GM18867 (cell line): ENCODE results near the gene NRARP.

ENCODE experiments used
- ATAC-seq: cut with Tn5 transposase; IDR thresholded peaks from one replicate; pipeline ENCODE4 v1.9.1; 2021; ENCODE audit warnings: mild to moderate bottlenecking, moderate library complexity; ENCODE audit not compliant: unreplicated experiment

Gene NRARP

DNA sequence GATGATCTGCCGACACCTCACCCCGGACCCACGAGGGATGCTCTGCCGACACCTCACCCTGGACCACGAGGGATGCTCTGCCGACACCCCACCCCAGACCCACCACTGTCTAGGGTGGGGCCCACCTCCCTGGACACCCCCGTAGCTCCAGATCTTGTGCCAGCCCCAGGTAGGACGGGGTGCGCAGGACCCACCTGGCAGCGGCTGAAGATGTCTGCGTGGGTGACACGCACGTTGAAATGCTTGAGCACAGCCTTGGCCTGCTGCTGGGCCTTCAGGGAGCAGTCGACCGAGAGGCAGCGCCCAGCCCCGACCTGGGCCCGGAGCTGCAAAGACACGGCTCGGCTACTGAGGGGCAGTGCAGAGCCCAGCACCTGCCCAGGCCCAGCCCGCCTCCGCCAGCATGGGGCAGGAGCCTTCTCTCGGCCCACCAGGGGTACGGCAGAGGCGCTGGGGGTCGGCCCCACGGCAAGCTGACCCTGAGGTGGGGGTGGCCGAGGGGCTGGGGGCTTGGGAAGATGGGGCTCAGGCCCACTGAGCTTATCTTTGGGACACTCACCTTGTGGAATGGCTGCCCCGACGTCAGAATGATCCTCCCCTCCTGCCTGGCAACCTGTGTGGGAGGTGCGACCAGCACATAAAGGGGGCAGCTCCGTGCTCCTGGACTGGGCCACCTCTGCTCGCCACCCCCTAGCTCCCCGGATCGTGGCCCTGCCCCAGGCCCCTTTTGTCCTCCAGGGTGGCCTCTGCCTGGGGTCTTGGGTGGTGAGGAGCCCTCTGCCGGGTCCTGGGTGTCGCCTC is 21.7 kb upstream of the NRARP start:
- no peak for ATAC-seq

GRCh38 chr9:137321726-137322361 is 19.8 kb upstream of the NRARP start:
- no peak for ATAC-seq

DNA sequence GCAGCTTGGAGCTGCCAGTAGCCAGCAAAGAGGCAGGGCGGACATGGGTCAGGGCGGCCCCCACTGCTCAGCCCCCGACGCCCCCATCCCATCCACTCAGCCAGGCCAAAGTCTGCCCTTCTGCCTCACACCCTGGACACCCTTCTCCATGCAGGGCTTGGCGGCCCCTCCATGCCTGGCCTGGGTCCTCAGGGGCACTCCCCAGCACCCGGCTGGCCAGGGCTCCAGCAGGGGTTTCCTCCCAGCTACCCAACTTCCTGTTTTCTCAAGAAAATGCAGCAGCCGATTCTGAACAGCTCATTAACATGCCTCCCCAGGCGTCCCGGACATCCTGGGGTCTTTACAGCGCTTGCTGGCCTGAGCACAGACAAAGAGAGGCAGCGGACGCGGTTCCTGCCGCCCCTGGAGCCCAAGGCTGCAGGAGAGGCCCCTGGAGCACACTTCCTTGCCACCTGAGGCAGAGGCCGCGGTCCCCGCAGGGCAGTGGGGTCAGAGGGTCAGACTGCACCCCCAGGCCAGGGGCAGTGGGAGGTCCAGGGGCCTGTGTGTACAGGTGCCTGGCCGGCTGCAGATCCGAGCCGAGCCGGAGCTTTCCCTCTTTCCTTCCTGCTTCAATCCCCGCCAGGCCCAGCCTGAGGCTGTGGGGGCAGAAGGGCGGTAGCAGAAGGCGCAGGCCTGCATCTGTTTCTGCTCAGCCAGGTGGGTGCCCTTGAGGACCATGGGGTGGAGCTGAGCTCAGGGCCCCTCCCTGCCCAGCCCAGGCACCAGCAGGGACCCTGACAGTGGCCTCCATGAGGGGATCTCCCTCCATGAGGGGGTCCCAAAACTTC is 18.7 kb upstream of the NRARP start:
- ATAC-seq, result no peak

- ATAC-seq, result no peak
Measured at GRCh38 chr9:137319739-137320551, 17.9 kb upstream of the NRARP start.

GRCh38 chr9:137319011-137319738 is 17.1 kb upstream of the NRARP start:
- no peak for ATAC-seq

- no peak for ATAC-seq
Measured at GRCh38 chr9:137318602-137319001, 16.5 kb upstream of the NRARP start.

DNA sequence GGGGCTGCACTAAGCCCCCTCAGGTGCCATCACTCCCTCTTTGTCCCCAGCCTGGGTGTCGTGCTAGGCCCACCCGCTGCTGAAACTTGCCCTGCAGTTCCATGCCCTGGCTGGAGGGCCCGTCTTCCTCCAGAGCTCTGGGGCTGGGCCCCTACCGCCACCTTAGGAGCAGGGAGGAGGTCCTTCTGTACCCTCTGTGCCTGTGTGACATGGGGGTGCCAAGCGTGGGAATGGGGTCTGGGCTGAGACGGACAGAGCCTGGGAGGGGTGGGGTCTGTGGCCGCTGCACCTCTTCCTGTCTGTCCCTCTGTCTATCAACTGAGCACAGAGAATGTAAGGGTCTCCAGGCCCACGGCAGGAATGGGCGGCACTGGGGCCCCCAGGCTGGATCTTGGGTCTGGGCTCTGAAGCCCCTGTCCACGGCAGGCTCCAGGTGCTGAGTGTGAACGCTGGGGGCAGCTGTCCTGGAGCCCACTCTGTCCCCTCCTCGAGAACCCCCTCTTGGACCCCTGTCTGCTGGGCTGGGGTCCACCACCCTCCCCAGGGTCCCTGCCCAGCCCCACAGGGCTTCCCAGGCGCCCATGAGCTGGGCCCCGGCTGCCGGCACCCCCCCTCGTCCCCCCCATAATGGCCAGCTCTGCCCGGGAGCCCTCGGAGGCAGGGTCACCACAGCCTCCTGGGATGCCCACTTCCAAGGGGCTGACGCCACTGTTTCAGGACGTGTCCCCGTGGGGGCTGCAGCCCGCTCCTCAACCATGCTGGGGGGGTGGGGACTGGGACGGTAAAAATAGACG is 15.8 kb upstream of the NRARP start:
- ATAC-seq, result no peak

GRCh38 chr9:137317021-137317717 is 15.1 kb upstream of the NRARP start:
- no peak for ATAC-seq

GRCh38 chr9:137316012-137316981 is 14.2 kb upstream of the NRARP start:
- ATAC-seq, result no peak

GRCh38 chr9:137315581-137316011 is 13.5 kb upstream of the NRARP start:
- no peak for ATAC-seq

GRCh38 chr9:137314561-137315560 is 12.8 kb upstream of the NRARP start:
- ATAC-seq, result no peak

- no peak for ATAC-seq
Measured at GRCh38 chr9:137313956-137314560, 12.0 kb upstream of the NRARP start.

DNA sequence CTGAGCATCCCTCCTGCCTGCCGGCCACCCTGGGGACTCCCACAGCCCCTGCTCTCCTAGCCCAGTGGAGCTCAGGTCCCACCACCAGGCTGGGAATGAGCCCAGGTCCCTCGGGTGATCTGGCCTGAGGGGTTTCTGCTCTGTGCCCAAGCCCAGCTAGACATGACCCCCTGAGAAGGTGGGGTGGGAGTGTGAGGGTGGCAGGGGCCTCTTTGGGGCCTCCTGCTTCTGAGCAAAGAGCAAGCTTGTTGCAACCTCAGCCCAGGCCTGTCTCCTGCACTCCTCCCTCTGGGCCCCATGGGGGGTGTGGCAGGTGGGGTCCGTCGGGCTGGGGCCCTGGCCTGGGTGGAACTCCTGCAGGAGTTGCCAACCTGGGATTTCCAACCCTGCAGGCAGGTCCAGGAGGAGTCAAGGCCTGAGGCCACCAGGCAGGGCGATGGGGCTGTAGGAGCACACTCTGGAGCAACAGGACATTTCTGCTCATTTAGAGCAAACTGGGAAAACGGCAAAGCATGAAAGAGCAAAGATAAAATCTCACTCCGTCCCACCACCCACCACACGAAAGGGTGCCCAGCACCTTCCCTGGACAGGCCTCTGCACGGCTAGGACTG is 11.4 kb upstream of the NRARP start:
- no peak for ATAC-seq

DNA sequence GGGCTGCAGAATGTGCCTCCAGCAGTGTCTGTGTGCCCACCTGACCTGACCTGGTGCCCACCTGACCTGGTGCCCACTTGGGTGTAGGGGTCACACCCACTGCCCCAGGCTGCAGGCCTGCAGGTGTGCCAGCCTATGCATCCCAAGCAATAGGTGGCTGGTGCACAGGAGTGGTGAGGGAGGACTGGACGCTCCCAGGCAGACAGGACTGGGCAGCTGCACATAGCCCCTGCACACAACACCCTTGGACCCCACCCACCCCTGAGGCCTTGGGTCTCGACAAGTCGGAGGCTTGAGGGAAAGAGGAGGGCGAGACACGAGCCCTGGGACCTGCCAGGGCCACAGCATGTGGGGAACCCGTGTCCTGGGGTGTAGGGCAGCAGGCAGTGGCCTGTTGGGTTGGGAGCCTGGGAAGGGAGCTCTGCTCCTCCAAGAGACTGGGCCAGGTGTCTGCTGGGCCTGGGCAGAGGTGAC is 10.8 kb upstream of the NRARP start:
- ATAC-seq, result no peak
